ENCODE results near the gene PDE4B.
"Not testable (repeated sequence)": the region's sequence is repeated elsewhere in the genome, so short reads cannot be mapped to it uniquely, and the experiment has no call there.

The PDE4B gene

GRCh38 chr1:65958561-65959350, 166.1 kb downstream of the PDE4B start:
- DNase-seq, result peak; percentile 50

GRCh38 chr1:65959896-65960567, 167.3 kb downstream of the PDE4B start:
- peak; percentile 6 for DNase-seq

- DNase-seq, result no peak
Measured at GRCh38 chr1:65963156-65963888, 170.6 kb downstream of the PDE4B start.

- DNase-seq, result no peak
Measured at GRCh38 chr1:65964123-65964522, 171.4 kb downstream of the PDE4B start.

- DNase-seq, result no peak
Measured at GRCh38 chr1:65965112-65965996, 172.7 kb downstream of the PDE4B start.

- DNase-seq, result not testable (repeated sequence)
Measured at GRCh38 chr1:65967492-65967891, 174.8 kb downstream of the PDE4B start.

GRCh38 chr1:65971547-65971946, 178.9 kb downstream of the PDE4B start:
- no peak for DNase-seq

GRCh38 chr1:65975708-65976107, 183.0 kb downstream of the PDE4B start:
- DNase-seq, result no peak

GRCh38 chr1:65979136-65980044, 186.7 kb downstream of the PDE4B start:
- peak; percentile 9 for DNase-seq

- DNase-seq, result no peak
Measured at GRCh38 chr1:65980237-65980636, 187.5 kb downstream of the PDE4B start.

GRCh38 chr1:65983500-65983899, 190.8 kb downstream of the PDE4B start:
- no peak for DNase-seq

GRCh38 chr1:65985393-65986066, 192.8 kb downstream of the PDE4B start:
- no peak for DNase-seq

- DNase-seq, result no peak
Measured at GRCh38 chr1:65986146-65986545, 193.5 kb downstream of the PDE4B start.

- DNase-seq, result no peak
Measured at GRCh38 chr1:65990161-65990560, 197.5 kb downstream of the PDE4B start.

- DNase-seq, result no peak
Measured at GRCh38 chr1:65991694-65992093, 199.0 kb downstream of the PDE4B start.

GRCh38 chr1:65992165-65992821, 199.6 kb downstream of the PDE4B start:
- no peak for DNase-seq

GRCh38 chr1:65992831-65993271, 200.2 kb downstream of the PDE4B start:
- DNase-seq, result no peak

- DNase-seq, result no peak
Measured at GRCh38 chr1:65994223-65994622, 201.5 kb downstream of the PDE4B start.

GRCh38 chr1:65995336-65995735, 202.6 kb downstream of the PDE4B start:
- no peak for DNase-seq

GRCh38 chr1:65995928-65996327, 203.2 kb downstream of the PDE4B start:
- no peak for DNase-seq
